ENCODE results near the gene CAMTA1. TPM values are rescaled to one million over a fixed set of nuclear protein-coding genes. Genes with fewer than 3 reads are reported as not detected.

Gene CAMTA1
- total RNA-seq, 6 donors from 2014 or later = 38.8 to 74.0 (median 46.1) TPM

- Histone ChIP-seq H3K27ac (no peak overlapping the region), H3K9me3 (no peaks in the 10 kb centered on the region), H3K36me3 (no peaks in the 10 kb centered on the region), H3K4me3 (no peak overlapping the region), H3K27me3 (no peaks in the 10 kb centered on the region), H3K4me1 (no peaks in the 10 kb centered on the region)
- no peak for DNase-seq
- WGBS, 2 donors = 82 to 96% methylated on average over 11 of the region's 11 CpGs
- no peak for ATAC-seq (ENCODE audit: low FRiP score in 2 of 2)
- TF ChIP-seq EP300 (IDR thresholded peaks at IDR 0.05) (no peak), POLR2AphosphoS5 (IDR thresholded peaks at IDR 0.05) (no peak), CTCF (IDR thresholded peaks at IDR 0.05) (no peak), POLR2A (IDR thresholded peaks at IDR 0.05) (no peak)
Measured at GRCh38 chr1:6971699-6972098, 186.4 kb downstream of the CAMTA1 start.

- H3K4me3 ChIP-seq = no peak overlapping the region
- no peaks in the 10 kb centered on the region for H3K36me3 ChIP-seq
- H3K4me1 ChIP-seq = no peaks in the 10 kb centered on the region
- no peak for DNase-seq
- 55 to 57% methylated on average over 4 of the region's 4 CpGs for WGBS, 2 donors
- no peak overlapping the region for H3K27ac ChIP-seq
- no peak for TF ChIP-seq POLR2A (IDR thresholded peaks at IDR 0.05)
- TF ChIP-seq EP300 (IDR thresholded peaks at IDR 0.05) = no peak
- no peak for TF ChIP-seq POLR2AphosphoS5 (IDR thresholded peaks at IDR 0.05)
- TF ChIP-seq CTCF (IDR thresholded peaks at IDR 0.05) = no peak
- ATAC-seq (ENCODE audit: low FRiP score in 2 of 2) = no peak
- no peaks in the 10 kb centered on the region for H3K9me3 ChIP-seq
- H3K27me3 ChIP-seq = no peaks in the 10 kb centered on the region
Measured at GRCh38 chr1:6972399-6972798, 187.1 kb downstream of the CAMTA1 start.

- DNase-seq (no peak), ATAC-seq (ENCODE audit: low FRiP score in 2 of 2) (no peak)
- Histone ChIP-seq H3K36me3 (no peaks in the 10 kb centered on the region), H3K4me1 (no peaks in the 10 kb centered on the region), H3K9me3 (no peaks in the 10 kb centered on the region), H3K27ac (no peak overlapping the region), H3K4me3 (no peak overlapping the region), H3K27me3 (no peaks in the 10 kb centered on the region)
- WGBS, 2 donors = 71 to 74% methylated on average over 16 of the region's 16 CpGs
- no peak for TF ChIP-seq POLR2A (IDR thresholded peaks at IDR 0.05)
- TF ChIP-seq POLR2AphosphoS5 (IDR thresholded peaks at IDR 0.05) = no peak
- TF ChIP-seq EP300 (IDR thresholded peaks at IDR 0.05) = no peak
- TF ChIP-seq CTCF (IDR thresholded peaks at IDR 0.05) = no peak
Measured at GRCh38 chr1:6975331-6976043, 190.2 kb downstream of the CAMTA1 start.

GRCh38 chr1:6976044-6976375, 190.8 kb downstream of the CAMTA1 start:
- H3K4me3 ChIP-seq = no peak overlapping the region
- H3K4me1 ChIP-seq = no peaks in the 10 kb centered on the region
- H3K9me3 ChIP-seq = no peaks in the 10 kb centered on the region
- TF ChIP-seq POLR2A (IDR thresholded peaks at IDR 0.05) (no peak), POLR2AphosphoS5 (IDR thresholded peaks at IDR 0.05) (no peak), EP300 (IDR thresholded peaks at IDR 0.05) (no peak), CTCF (IDR thresholded peaks at IDR 0.05) (no peak)
- no peaks in the 10 kb centered on the region for H3K27me3 ChIP-seq
- DNase-seq = no peak
- 58 to 70% methylated on average over 6 of the region's 6 CpGs for WGBS, 2 donors
- ATAC-seq (ENCODE audit: low FRiP score in 2 of 2) = no peak
- H3K27ac ChIP-seq = no peak overlapping the region
- no peaks in the 10 kb centered on the region for H3K36me3 ChIP-seq

GRCh38 chr1:6979003-6979613, 193.9 kb downstream of the CAMTA1 start:
- DNase-seq (peak in 1 of 2 donors; percentile 32), ATAC-seq (ENCODE audit: low FRiP score in 2 of 2) (peak in 1 of 2 donors; percentile 27)
- no peaks in the 10 kb centered on the region for H3K27me3 ChIP-seq
- no peak overlapping the region for H3K4me3 ChIP-seq
- no peaks in the 10 kb centered on the region for H3K4me1 ChIP-seq
- TF ChIP-seq POLR2AphosphoS5 (IDR thresholded peaks at IDR 0.05) = no peak
- TF ChIP-seq POLR2A (IDR thresholded peaks at IDR 0.05) = no peak
- TF ChIP-seq EP300 (IDR thresholded peaks at IDR 0.05) = no peak
- TF ChIP-seq CTCF (IDR thresholded peaks at IDR 0.05) = no peak
- H3K27ac ChIP-seq = no peak overlapping the region
- no peaks in the 10 kb centered on the region for H3K9me3 ChIP-seq
- no peaks in the 10 kb centered on the region for H3K36me3 ChIP-seq
- 64 to 92% methylated on average over 3 to 5 of the region's 5 CpGs for WGBS, 2 donors

All from upper lobe of left lung (tissue), 6 donors.